Glutamatergic neuron (in vitro differentiated cells): ENCODE results near the gene FCAMR. TPM values are rescaled to one million over a fixed set of nuclear protein-coding genes. Genes with fewer than 3 reads are reported as not detected.
A peak's percentile ranks its signal among the peaks of the same experiment; 100 is the strongest.

Source experiments
- DNase-seq: peaks from one replicate; pipeline ENCODE4 v3.0.0; 2022
- H3K27ac Mint-ChIP-seq: one replicate; pipeline ENCODE4 v1.8.0; 2020; ENCODE audit warnings: mild to moderate bottlenecking, mixed read lengths, inconsistent platforms; ENCODE audit not compliant: unreplicated experiment
- H3K27me3 Mint-ChIP-seq: one replicate; pipeline ENCODE4 v1.8.0; 2020; ENCODE audit warnings: mild to moderate bottlenecking, moderate library complexity, mixed read lengths, inconsistent platforms; ENCODE audit not compliant: unreplicated experiment
- H3K36me3 Mint-ChIP-seq: one replicate; pipeline ENCODE4 v1.8.0; 2020; ENCODE audit warnings: mild to moderate bottlenecking, mixed read lengths, inconsistent platforms; ENCODE audit not compliant: unreplicated experiment
- H3K4me1 Mint-ChIP-seq: one replicate; pipeline ENCODE4 v1.8.0; 2020; ENCODE audit warnings: mild to moderate bottlenecking, low read depth, mixed read lengths, inconsistent platforms; ENCODE audit not compliant: unreplicated experiment
- H3K4me3 Mint-ChIP-seq: one replicate; pipeline ENCODE4 v1.8.0; 2020; ENCODE audit warnings: mild to moderate bottlenecking, mixed read lengths, inconsistent platforms; ENCODE audit not compliant: unreplicated experiment
- H3K9me3 Mint-ChIP-seq: one replicate; pipeline ENCODE4 v1.8.0; 2020; ENCODE audit warnings: mild to moderate bottlenecking, moderate library complexity, mixed read lengths, inconsistent platforms; ENCODE audit not compliant: unreplicated experiment
- CTCF ChIP-seq: fragments of 200-600 bp; sonication (generic); IDR thresholded peaks from one replicate; pipeline ENCODE4 v1.5.0; 2021; ENCODE audit not compliant: partially characterized antibody, unreplicated experiment
- total RNA-seq: library from RNA; stranded (reverse); fragmentation: NEBNext Ultra II Directional; extraction: Animal tissue kit (Norgen Biotek cat#: 25700); gene quantifications from one replicate; pipeline ENCODE4 v1.2.1, GENCODE V29; 2021; ENCODE audit not compliant: unreplicated experiment

The FCAMR gene
- total RNA-seq, 1 donor from 2014 or later: not detected

DNA sequence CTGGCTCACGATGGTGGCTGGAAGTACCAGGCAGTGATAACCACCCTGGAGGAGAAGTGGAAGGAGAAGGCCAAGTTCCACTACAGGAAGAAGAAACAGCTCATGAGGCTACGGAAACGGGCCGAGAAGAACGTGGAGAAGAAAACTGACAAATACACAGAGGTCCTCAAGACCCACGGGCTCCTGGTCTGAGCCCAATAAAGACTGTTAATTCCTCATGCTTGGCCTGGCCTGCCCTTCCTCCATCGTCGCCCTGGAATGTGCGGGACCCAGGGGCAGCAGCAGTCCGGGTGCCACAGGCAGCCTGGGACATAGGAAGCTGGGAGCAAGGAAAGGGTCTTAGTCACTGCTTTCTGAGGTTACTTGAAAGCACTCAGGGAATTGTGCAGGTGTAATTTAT is 62.2 kb downstream of the FCAMR start:
- no peaks in the 10 kb centered on the region for H3K4me1 Mint-ChIP-seq
- peaks cover 3% of the 10 kb centered on the region for H3K9me3 Mint-ChIP-seq
- TF ChIP-seq CTCF: no peak
- peak overlapping the region; percentile 18 for H3K4me3 Mint-ChIP-seq
- no peak for DNase-seq
- H3K27me3 Mint-ChIP-seq: peaks cover 8% of the 10 kb centered on the region
- H3K36me3 Mint-ChIP-seq: no peaks in the 10 kb centered on the region
- no peak overlapping the region for H3K27ac Mint-ChIP-seq

Other genes with a start within 250 kb of the FCAMR start
- not detected for gene IL19, start 199.7 kb downstream of the FCAMR start, total RNA-seq
- not detected for gene IL10, start 198.0 kb downstream of the FCAMR start, total RNA-seq
- gene IL20, start 104.8 kb downstream of the FCAMR start, total RNA-seq: not detected
- gene IL24, start 73.0 kb downstream of the FCAMR start, total RNA-seq: not detected
- not detected for gene FCMR, start 48.5 kb downstream of the FCAMR start, total RNA-seq
- not detected for gene PIGR, start 24.0 kb downstream of the FCAMR start, total RNA-seq
- not detected for gene C1orf116, start 62.3 kb upstream of the FCAMR start, total RNA-seq
- 7.9 TPM for gene YOD1, start 80.7 kb upstream of the FCAMR start, total RNA-seq
- 3.6 TPM for gene PFKFB2, start 82.8 kb upstream of the FCAMR start, total RNA-seq
- not detected for gene C4BPB, start 118.4 kb upstream of the FCAMR start, total RNA-seq
- gene C4BPA, start 133.8 kb upstream of the FCAMR start, total RNA-seq: not detected